ENCODE data around the gene CCL8. TPM values are rescaled to one million over a fixed set of nuclear protein-coding genes. Genes with fewer than 3 reads are reported as not detected.

The CCL8 gene
- polyA plus RNA-seq, 1 experiment: 0.06 TPM

GRCh38 chr17:34341916-34342315 lies 22.7 kb downstream of the CCL8 start:
- Histone ChIP-seq H3K27ac (ENCODE audit: low read depth, low read length) (no peak overlapping the region), H3K9me3 (ENCODE audit: control insufficient read depth, insufficient read depth, low read length) (no peaks in the 10 kb centered on the region), H3K4me3 (ENCODE audit: low read depth, low read length) (no peak overlapping the region), H3K27me3 (ENCODE audit: control insufficient read depth, insufficient read depth, low read length) (no peaks in the 10 kb centered on the region)
- no peak for TF ChIP-seq CTCF (IDR thresholded peaks at IDR 0.05; ENCODE audit: low read depth, low read length)
- ChIA-PET POLR2A (no interaction called here), CTCF (interaction anchor here (4.3 kb wide), 1 partner anchor 20 kb away, joined by 24 read pairs; the partner anchor contains the start of gene CCL1)
- no peak for DNase-seq (ENCODE audit: low read depth, low spot score)

- DNase-seq (ENCODE audit: low read depth, low spot score): no peak
- Histone ChIP-seq H3K27me3 (ENCODE audit: control insufficient read depth, insufficient read depth, low read length) (no peaks in the 10 kb centered on the region), H3K9me3 (ENCODE audit: control insufficient read depth, insufficient read depth, low read length) (no peaks in the 10 kb centered on the region), H3K4me3 (ENCODE audit: low read depth, low read length) (no peak overlapping the region), H3K27ac (ENCODE audit: low read depth, low read length) (no peak overlapping the region)
- ChIA-PET POLR2A (no interaction called here), CTCF (interaction anchor here (1.4 kb wide), 1 partner anchor 14 kb away, joined by 7 read pairs; no protein-coding TSS in a partner anchor)
- no peak for TF ChIP-seq CTCF (IDR thresholded peaks at IDR 0.05; ENCODE audit: low read depth, low read length)
Observed at GRCh38 chr17:34347063-34347462, 27.8 kb downstream of the CCL8 start.

GRCh38 chr17:34349751-34350150 lies 30.5 kb downstream of the CCL8 start:
- ChIA-PET POLR2A (no interaction called here), CTCF (interaction anchor here (1.6 to 2.0 kb wide), 2 partner anchors 12 to 149 kb away, joined by 7 to 19 read pairs; no protein-coding TSS in a partner anchor)
- DNase-seq (ENCODE audit: low read depth, low spot score): no peak
- no peaks in the 10 kb centered on the region for H3K9me3 ChIP-seq (ENCODE audit: control insufficient read depth, insufficient read depth, low read length)
- TF ChIP-seq CTCF (IDR thresholded peaks at IDR 0.05; ENCODE audit: low read depth, low read length): no peak
- H3K4me3 ChIP-seq (ENCODE audit: low read depth, low read length): no peak overlapping the region
- no peaks in the 10 kb centered on the region for H3K27me3 ChIP-seq (ENCODE audit: control insufficient read depth, insufficient read depth, low read length)
- no peak overlapping the region for H3K27ac ChIP-seq (ENCODE audit: low read depth, low read length)

GRCh38 chr17:34351096-34351495 lies 31.9 kb downstream of the CCL8 start:
- H3K4me3 ChIP-seq (ENCODE audit: low read depth, low read length): no peak overlapping the region
- no peaks in the 10 kb centered on the region for H3K27me3 ChIP-seq (ENCODE audit: control insufficient read depth, insufficient read depth, low read length)
- no peak for DNase-seq (ENCODE audit: low read depth, low spot score)
- H3K27ac ChIP-seq (ENCODE audit: low read depth, low read length): no peak overlapping the region
- POLR2A ChIA-PET: no interaction called here
- TF ChIP-seq CTCF (IDR thresholded peaks at IDR 0.05; ENCODE audit: low read depth, low read length): no peak
- no peaks in the 10 kb centered on the region for H3K9me3 ChIP-seq (ENCODE audit: control insufficient read depth, insufficient read depth, low read length)
- CTCF ChIA-PET: interaction anchor here (0.6 to 2.0 kb wide), 3 partner anchors 9 to 151 kb away, joined by 3 to 19 read pairs (median 7); no protein-coding TSS in a partner anchor

GRCh38 chr17:34352191-34352590 lies 33.0 kb downstream of the CCL8 start:
- Histone ChIP-seq H3K4me3 (ENCODE audit: low read depth, low read length) (no peak overlapping the region), H3K27ac (ENCODE audit: low read depth, low read length) (no peak overlapping the region), H3K27me3 (ENCODE audit: control insufficient read depth, insufficient read depth, low read length) (no peaks in the 10 kb centered on the region), H3K9me3 (ENCODE audit: control insufficient read depth, insufficient read depth, low read length) (no peaks in the 10 kb centered on the region)
- DNase-seq (ENCODE audit: low read depth, low spot score): no peak
- TF ChIP-seq CTCF (IDR thresholded peaks at IDR 0.05; ENCODE audit: low read depth, low read length): no peak
- ChIA-PET CTCF (interaction anchor here (2.9 to 14.0 kb wide), 2 partner anchors 9 to 149 kb away, joined by 44 to 849 read pairs; partner anchors contain the start of gene CCL1), POLR2A (interaction anchor here (1.0 kb wide), 1 partner anchor 9 kb away, joined by 3 read pairs; no protein-coding TSS in a partner anchor)
